Effector CD8-positive, alpha-beta T cell (primary cell): ENCODE data around the gene TMEM217.
A peak's percentile ranks its signal among the peaks of the same experiment; 100 is the strongest.
"Not testable (repeated sequence)": the region's sequence is repeated elsewhere in the genome, so short reads cannot be mapped to it uniquely, and the experiment has no call there.

Experiments used
- DNase-seq: peaks from one replicate; lab custom pipeline; 2025; lab: John Stamatoyannopoulos, UW

TMEM217 gene

DNA sequence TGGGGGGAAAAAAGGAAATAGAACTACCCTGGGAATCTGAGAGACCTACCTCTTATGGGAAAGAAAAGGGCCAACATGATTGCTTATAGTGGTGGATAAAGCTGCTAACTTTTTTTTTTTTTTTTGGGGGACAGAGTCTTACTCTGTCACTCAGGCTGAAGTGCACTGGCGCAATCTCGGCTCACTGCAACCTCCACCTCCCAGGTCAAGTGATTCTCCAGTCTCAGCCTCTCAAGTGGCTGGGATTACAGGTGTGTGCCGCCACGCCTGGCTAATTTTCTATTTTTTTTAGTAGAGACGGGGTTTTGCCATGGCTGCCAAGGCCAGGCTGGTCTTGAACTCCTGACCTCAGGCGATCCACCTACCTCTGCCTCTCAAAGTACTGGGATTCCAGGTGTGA is 39.9 kb downstream of the TMEM217 start:
- DNase-seq, result no peak

DNA sequence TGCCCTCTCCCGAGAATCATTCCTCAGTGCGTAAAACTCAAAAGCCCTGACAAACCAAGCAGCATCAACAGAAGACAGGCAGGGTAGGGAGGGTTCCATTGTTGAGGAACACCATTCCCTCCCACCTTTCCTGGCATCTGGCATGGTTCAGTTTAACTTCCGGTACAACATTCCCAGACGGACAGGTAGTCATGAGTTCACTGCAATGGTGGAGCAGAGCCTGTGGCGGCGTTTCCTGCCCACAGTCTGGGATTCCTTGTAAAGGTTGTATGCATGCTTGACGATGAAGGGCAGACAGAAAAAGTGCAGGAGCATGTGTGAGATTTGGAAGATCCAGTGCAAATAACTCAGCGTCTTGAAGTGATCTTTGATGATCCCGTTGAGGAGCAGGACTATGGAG is 45.7 kb downstream of the TMEM217 start:
- DNase-seq, result no peak

DNA sequence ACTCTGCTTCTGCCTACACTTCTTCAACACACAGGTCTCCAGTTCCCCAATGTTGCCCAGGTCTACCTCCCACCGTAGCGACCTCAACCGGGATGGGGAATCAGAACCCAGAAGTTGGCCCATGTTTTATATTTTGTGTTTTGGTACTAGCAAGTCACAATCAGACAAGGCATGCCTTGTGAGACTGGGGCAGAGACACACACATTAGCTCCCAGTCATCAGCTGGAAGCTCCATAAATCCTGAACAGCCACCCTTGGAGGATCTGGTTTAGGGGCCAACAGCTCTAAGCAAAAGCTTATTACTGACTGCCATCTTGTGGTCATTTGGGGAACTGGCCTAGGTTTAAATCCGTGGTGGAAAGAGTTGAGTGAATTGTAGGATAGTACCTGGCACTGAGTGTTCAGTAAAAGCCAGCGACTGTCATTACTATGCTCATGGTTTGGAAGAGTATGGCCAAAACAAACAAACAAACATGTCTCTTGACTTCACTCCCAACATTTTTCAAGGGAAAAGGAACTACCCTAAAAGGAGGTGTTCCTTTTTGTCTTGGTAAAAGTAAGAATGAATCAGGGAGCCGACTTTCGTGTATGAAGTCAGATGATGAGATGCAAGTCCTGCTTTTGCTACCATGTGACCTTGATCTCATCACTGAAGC is 47.5 kb downstream of the TMEM217 start:
- DNase-seq, result peak; percentile 63

DNA sequence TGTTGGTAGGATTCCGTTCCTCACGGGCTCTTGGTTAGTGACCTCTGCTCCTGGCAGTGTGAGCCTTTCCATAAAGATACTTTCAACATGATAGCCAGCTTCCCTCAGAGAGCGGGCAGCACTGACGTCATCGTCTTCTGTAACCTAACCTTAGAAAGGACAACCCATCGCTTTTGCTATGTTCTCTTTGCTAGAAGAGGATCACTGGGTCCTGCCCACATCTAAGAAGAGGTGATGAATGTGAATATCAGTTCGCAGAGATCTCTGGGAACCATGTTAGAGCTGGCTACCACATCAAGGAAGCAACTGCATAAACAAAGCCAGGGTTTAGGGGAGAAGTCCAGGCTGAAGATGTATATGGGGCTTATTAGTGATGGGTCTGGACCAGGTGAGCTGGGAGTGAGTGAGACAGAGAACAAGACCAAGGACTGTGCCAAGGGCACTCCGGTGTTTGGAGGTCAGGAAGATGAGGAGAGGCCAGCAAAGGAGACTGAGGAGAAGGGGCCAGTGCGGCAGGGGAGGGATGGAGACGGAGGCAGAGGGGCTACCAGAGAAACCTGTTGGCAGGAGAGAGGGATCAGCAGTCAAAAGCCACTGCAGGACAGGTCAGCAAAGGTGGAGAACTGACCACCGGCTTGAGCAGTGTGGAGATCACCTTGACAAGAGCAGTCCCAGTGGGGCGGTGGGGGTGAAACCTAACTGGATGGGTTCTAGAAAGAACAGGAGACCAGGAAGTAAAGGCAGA is 48.3 kb downstream of the TMEM217 start:
- DNase-seq, result no peak

DNA sequence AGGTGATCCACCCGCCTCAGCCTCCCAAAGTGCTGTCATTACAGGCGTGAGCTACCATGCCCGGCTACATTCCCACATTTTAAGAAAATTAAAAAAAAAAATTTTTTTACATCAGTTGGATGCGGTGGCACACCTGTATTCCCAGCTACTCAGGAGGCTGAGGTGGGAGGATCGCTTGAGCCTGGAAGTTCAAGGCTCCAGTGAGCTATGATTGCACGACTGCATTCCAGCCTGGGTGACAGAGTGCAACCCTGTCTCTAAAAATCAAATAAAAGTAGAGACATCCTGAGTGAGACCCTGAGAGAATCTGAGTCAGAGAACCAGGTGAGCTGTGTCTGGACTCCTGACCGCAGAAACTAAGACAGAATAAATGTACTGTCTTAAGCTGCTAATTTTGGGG is 49.2 kb downstream of the TMEM217 start:
- DNase-seq, result no peak

DNA sequence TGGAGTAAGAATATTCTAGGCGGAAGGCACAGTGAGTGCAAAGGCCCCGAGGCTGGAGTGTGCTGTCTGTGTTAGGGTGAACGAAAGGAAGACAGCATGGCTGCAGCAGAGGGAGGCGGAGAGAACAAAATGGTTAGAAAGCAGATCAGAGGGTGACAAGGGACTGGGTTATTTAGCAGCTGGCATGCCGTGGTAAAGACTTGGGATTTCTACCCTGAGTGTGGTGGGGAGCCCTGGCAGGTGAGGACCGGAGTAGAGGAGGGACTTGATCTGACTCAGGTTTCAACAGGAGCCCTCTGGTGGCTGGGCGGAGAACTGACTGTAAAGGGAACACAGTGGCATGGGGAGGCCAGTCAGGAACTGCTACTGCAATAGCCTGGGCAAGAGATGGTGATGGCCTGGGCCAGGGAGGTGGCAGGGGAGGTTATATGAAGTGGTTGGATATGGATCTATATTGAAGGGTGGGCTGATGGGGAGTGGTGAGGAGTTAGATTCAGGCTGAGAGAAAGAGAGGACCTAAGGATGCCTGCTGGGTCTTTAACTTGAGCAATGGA is 50.0 kb downstream of the TMEM217 start:
- DNase-seq, result peak; percentile 83

DNA sequence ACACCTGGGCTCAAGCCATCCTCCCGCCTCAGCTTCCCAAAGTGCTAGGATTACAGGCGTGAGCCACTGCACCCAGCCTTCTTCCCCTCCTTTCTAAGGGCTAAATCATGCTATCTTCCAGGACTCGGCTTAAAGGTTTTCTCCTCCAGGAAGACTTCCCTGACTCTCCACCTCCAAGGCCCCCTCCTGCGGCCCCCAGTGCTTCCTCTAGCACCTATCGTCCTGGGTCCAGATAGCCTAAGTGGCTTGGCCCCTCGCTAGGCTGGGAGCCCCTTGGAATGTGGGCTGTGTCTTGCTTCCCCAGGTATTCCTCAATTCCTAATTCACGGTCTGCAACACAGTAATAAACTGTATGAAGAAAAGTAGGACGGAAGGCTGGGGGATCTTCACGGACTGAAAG is 51.3 kb downstream of the TMEM217 start:
- no peak for DNase-seq

DNA sequence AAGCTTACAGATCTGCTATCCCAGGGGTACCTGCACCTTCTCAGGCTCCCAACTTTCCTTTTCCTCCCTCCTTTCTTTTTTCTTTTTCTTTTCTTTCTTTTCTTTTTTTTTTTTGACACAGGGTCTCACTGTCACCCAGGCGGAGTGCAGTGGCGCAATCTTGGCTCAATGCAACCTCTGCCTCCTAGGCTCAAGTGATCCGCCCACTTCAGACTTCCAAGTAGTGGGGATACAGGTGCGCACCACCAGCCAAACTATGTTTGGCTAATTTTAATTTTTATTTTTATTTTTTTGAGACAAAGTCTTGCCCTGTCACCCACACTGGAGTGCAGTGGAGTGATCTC is 52.0 kb downstream of the TMEM217 start:
- DNase-seq, result no peak

DNA sequence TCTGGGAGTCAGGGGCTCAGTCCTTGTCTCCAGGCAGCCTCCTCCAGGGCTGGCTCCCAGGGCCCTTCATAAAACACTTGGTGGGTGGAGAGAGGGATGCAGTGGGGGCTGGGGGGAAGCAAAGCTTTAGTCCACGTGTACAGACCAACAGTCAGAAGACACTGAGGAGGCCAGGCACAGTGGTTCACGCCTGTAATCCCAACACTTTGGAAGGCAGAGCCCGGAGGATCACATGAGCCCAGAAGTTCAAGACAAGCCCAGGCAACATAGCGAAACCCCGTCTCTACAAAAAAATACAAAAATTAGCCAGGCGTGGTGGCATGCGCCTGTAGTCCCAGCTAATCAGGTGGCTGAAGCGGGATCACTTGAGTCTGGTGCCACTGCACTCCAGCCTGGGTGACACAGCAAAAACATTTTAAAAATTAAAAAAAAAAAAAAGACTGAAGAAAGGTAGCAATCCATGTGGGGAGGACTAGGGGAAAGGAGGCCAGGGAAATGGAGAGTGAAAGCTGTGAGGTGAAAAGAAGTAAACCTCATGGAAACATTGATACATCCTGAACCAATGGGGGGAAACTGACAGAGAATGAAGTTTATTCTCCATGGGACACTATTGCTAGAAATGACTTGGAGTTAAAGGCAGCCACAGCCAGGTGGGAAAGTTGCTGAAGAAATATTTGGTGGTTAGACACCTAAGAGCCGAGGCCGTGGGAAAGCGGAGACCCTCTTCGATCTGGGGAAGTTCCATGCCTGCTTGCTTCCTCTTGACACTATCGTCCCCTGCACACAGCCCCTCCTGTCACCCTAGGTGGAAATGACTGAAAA is 52.6 kb downstream of the TMEM217 start:
- no peak for DNase-seq

DNA sequence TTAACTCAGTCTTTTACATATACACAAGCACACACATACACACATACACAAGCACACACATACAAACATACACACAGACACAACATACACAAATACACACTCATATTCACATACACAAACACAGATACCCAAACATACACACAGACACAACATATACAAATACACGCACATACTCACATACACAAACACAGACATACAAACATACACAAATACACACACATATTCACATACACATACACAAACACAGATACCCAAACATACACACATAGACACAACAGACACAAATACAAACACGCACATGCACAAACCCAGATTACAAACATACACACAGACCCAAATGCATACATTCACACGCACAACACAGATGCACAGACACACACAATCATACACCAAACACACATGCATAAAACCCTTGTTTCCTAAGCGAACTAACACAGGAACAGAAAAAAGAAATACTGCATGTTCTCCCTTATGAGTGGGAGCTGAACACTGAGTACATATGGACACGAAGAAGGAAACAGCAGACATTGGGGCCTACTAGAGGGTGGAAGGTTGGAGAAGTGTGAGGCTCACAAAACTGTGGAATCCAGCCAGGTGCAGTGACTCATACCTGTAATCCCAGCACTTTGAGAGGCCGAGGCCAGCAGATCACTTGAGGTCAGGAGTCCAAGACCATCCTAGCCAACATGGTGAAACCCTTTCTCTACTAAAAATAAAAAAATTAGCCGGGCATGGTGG is 53.8 kb downstream of the TMEM217 start:
- no peak for DNase-seq

DNA sequence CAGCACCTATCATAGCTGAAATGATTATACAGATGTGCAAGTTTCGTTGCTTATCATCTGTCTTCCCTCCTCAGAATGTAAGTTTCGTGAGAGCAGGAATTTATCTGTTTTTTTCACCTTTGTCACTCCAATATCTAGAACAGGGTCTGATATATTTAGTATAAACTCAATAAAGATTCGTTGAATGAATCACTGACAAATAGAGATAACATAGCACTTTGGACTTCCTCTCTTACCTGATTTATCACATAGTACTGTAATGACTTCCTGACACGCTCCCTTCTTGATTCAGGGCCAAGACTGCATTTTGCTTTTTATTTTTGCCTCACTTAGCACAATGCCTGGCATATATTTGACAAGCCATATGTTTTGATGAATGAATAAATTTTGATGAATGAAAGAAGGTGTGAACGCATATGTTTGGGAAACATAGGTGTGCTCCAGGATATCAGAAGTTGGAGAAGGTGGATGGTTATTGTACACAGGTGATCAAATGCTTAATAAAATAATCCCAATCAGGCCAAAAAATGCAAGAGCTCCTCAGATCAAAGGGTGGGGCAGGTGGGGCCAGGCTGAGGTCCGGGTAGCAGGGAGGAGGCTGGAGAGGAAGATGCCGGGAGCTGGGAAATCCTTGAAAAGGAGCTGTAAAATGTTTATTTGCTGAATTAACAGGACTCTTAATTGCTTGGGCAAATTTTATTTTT is 55.0 kb downstream of the TMEM217 start:
- no peak for DNase-seq

DNA sequence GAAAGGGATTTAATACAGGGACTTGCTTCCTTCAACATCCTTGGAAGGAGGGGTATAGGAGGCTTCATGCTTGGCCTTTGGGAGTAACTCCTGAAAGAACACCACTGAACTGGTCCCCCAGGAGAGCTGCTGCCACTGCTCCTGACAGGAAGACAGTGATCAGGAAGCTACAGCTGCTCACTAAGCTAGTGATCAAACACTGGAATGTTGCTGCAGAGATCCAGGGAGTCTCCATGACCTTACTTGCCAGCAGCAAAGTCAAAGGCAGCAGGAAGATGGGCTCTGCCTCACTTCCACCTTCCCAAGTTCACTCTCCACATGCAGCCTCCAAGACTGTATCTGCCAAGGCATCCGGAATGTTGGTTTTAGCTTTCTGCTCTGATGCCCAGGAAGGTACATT is 56.2 kb downstream of the TMEM217 start:
- no peak for DNase-seq

DNA sequence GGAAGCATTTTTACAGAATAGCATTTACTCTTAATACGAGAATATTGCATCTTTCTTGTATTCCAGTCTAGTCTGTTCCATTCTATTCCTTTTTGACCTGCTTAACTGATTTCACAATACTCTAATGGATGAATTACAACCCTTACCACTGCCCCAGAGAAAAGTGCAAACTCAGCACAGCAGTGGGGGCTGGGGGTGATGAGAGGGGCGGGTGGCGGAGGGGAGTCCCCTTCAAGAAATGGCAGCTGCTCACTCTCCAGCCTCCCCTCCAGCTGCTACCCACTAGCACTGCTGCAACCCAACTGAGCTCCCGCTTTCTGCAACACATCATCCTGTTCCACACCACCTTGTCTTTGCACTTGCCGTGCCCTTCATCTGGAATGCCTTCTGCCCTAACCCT is 57.9 kb downstream of the TMEM217 start:
- DNase-seq, result no peak

DNA sequence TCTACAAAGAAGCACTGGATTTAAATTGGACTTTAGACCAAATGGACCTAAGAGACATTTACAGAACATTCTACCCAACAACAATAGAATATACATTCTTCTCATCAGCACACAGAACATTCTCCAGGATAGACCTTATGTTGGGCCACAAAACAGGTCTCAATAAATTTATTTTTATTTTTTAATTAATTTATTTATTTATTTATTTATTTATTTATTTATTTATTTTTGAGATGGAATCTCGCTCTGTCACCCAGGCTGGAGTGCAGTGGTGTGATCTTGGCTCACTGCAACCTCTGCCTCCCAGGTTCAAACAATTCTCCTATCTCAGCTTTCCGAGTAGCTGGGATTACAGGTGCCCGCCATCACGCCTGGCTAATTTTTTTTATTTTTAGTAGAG is 61.5 kb downstream of the TMEM217 start:
- DNase-seq, result not testable (repeated sequence)

DNA sequence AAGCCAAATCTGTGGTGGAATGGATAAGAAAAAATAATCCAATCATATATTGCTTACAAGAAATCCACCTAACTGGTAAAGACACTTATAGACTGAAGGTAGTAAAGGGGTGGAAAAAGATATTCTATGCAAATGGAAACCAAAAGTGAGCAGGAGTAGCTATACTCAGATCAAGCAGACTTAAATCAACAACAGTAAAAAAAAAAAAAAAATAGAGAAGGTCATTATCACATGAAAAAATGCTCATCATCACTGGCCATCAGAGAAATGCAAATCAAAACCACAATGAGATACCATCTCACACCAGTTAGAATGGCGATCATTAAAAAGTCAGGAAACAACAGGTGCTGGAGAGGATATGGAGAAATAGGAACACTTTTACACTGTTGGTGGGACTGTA is 63.1 kb downstream of the TMEM217 start:
- not testable (repeated sequence) for DNase-seq

DNA sequence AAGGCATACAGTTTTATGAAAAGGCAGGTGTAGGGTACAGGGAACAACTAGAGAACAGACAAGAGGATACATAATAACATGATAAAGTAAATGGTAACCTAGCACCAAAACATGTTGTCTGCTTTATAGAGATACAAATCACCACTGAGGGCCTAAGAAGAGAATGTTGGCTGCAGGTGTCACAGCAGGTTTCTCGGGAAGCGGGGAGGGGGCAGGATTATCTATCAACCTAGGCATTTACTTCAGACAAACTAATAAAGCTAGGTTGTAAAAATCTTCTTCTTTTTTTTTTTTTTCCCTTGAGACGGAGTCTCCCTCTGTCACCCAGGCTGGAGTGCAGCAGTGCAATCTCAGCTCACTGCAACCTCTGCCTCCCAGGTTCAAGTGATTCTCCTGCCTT is 65.3 kb downstream of the TMEM217 start:
- DNase-seq, result no peak

DNA sequence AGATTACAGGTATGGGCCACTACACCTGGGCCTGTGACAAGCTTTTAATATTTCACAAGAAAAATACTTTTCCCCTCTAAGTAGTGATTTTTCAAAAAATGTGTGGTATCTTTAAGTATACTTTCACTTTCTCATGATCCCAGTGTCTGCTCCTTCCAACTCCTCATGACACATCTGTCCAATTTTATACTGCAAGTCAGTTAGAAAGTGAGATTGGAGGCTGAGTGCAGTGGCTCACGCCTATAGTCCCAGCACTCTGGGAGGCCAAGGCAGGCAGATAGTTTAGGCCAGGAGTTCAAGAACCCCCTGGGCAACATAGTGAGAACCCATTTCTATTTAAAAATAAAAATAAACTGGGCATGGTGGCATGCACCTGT is 67.8 kb downstream of the TMEM217 start:
- DNase-seq, result no peak

DNA sequence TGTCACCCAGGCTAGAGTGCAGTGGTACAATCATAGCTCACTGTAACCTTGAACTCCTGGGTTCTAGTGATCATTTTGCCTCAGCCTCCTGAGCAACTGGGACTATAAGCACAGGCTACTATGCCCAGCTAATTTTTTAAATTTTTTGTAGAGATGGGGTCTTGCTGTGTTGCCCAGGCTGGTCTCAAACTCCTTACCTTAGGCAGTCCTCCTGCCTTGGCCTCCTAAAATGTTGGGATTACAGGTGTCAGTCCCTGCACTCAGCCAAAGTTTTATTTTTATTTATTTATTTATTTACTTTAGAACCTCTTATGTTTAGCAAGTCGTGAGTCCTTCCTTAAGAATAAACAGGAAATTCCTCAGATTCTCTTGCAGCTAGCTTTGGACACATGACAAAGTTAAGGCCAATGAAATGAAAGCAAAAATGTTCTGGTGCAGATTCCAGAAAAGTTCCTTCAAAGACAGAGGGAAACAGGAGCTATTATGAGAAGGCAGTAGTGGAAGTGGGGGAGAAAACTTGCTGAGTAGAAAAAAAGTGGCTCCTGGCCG is 68.9 kb downstream of the TMEM217 start:
- DNase-seq, result no peak

DNA sequence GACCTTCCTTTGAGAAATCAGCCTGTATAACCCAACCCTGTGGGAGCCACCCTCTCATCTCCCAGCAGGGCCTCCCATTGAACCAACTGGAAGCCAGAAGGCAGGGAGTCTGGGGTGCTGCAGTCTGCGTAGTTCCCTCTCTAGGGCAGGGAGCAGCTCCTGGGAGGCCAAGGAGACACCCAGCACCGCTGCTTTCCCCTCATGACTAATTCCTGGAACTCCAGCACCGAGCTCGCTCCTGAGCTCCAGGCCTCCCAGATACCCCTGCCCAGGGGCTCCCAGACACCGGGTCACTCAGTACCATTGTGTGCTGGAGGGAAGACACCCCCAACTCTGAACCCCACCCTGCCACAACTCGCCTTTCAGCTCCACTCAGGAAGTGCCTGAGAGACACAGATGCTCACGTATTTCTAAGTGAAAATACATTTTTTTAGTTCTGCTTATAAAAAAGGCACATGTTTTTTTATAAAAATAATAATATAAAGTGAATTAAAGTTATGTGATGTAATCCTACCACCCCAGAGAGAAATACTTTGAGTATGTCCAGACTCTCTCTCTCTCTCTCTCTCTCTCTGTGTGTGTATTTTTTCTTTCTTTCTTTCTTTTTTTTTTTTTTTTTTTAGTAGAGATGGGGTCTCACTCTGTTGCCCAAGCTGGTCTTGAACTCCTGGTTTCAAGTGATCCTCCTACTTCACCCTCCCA is 70.5 kb downstream of the TMEM217 start:
- DNase-seq, result no peak

DNA sequence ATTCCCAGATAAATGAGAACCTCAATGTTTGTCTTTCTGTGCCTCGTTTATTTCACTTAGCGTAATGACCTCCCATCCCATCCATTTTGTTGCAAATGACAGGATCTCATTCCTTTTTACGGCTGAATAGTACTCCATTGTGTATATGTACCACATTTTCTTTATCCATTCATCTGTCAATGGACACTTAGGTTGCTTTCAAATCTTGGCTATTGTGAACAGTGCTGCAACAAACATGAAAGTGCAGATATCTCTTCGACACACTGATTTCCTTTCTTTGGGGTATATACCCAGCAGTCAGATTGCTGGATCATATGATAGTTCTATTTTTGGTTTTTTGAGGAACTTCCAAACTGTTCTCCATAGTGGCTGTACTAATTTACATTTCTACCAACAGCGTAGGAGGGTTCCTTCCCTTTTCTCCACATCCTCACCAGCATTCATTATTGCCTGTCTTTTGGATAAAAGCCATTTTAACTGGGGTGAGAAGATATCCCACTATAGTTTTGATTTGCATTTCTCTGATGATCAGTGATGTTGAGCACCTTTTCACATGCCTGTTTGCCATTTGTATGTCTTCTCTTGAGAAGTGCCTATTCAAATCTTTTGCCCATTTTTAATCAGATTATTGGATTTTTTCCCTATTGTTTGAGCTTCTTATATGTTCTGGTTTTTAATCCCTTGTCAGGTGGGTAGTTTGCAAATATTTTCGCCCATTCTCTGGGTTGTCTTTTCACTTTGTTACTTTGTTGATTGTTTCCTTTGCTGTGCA is 71.8 kb downstream of the TMEM217 start:
- DNase-seq, result not testable (repeated sequence)
